Measurements from ENCODE around the gene TSPEAR.

GRCh38 chr21:44581158-44581557 is 130.2 kb downstream of the TSPEAR start:
- TF ChIP-seq CTCF (IDR thresholded peaks at IDR 0.05) (no peak), POLR2A (IDR thresholded peaks at IDR 0.05) (no peak)

Data from prostate gland (tissue), 2 donors.